Adipocyte (in vitro differentiated cells): Measurements from ENCODE around the gene OR6X1.
"Not testable (repeated sequence)": the region's sequence is repeated elsewhere in the genome, so short reads cannot be mapped to it uniquely, and the experiment has no call there.

ENCODE experiments used
- DNase-seq: peaks from one replicate; pipeline ENCODE4 v3.0.0-alpha.2; 2015; ENCODE audit warnings: low read depth
- H3K27me3 ChIP-seq: replicated peaks from 2 replicates; pipeline ENCODE4 v1.7.0; 2013; ENCODE audit warnings: mild to moderate bottlenecking, low read length, moderate library complexity; ENCODE audit not compliant: control insufficient read depth, insufficient read depth
- H3K36me3 ChIP-seq: 2 replicates; pipeline ENCODE4 v1.7.0; 2013; ENCODE audit warnings: low read length, mild to moderate bottlenecking, moderate library complexity; ENCODE audit not compliant: control insufficient read depth, insufficient read depth, severe bottlenecking
- H3K4me1 ChIP-seq: 2 replicates; pipeline ENCODE4 v1.7.0; 2013; ENCODE audit warnings: mild to moderate bottlenecking, low read length, moderate library complexity; ENCODE audit not compliant: control insufficient read depth, insufficient read depth
- H3K4me3 ChIP-seq: 2 replicates; pipeline ENCODE4 v1.7.0; 2013; ENCODE audit warnings: mild to moderate bottlenecking, low read length, moderate library complexity
- H3K9ac ChIP-seq: 2 replicates; pipeline ENCODE4 v1.7.0; 2013; ENCODE audit warnings: mild to moderate bottlenecking, low read length, moderate library complexity
- H3K9me3 ChIP-seq: 2 replicates; pipeline ENCODE4 v1.7.0; 2013; ENCODE audit warnings: mild to moderate bottlenecking, low read length, moderate library complexity; ENCODE audit not compliant: control insufficient read depth

OR6X1 gene

GRCh38 chr11:123753110-123753509 lies 1.2 kb downstream of the OR6X1 start:
- H3K4me3 ChIP-seq: no peak overlapping the region
- DNase-seq: no peak
- H3K9ac ChIP-seq: no peak overlapping the region
- H3K36me3 ChIP-seq: no peaks in the 10 kb centered on the region
- H3K9me3 ChIP-seq: no peaks in the 10 kb centered on the region
- H3K27me3 ChIP-seq: peaks cover 19% of the 10 kb centered on the region
- H3K4me1 ChIP-seq: no peaks in the 10 kb centered on the region

DNA sequence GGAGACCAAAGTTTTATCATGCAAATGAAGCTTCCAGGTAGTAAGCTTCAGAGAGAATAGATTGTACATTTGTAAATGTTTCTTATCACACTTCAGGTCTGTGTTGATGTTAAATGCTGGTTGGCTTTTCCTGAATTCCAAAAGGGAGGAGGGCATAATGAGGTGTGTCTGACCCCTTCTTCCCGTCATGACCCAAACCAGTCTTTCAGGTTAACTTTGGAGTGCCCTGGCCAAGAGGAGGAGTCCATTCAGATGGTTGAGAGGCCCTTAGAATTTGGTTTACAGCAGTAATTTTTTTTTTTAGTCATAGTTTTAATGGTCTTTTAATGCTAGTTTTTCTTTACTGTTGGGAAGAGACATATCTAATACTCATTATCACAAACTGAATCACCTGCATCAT lies 2.5 kb downstream of the OR6X1 start:
- no peak for DNase-seq
- Histone ChIP-seq H3K4me1 (no peaks in the 10 kb centered on the region), H3K9me3 (no peaks in the 10 kb centered on the region), H3K9ac (no peak overlapping the region), H3K36me3 (no peaks in the 10 kb centered on the region), H3K27me3 (peaks cover 19% of the 10 kb centered on the region), H3K4me3 (no peak overlapping the region)

DNA sequence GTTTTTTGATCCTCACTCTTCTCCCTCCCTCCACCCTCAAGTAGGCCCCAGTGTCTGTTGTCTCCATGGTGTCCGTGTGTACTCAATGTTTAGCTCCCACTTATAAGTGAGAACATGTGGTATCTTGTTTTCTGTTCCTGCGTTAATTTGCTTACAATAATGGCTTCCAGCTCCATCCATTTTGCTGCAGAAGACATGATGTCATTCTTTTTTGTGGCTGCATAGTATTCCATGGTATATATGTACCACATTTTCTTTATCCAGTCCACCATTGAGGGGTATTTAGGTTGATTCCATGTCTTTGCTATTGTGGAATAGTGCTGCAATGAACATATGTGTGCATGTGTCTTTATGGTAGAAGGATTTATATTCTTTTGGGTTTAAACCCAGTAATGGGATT lies 6.0 kb downstream of the OR6X1 start:
- not testable (repeated sequence) for DNase-seq, H3K4me3 ChIP-seq, H3K36me3 ChIP-seq, H3K27me3 ChIP-seq, H3K9ac ChIP-seq, H3K9me3 ChIP-seq, H3K4me1 ChIP-seq

- no peak for DNase-seq
- H3K4me1 ChIP-seq: peaks cover 5% of the 10 kb centered on the region
- no peaks in the 10 kb centered on the region for H3K36me3 ChIP-seq
- H3K9me3 ChIP-seq: no peaks in the 10 kb centered on the region
- H3K27me3 ChIP-seq: no peaks in the 10 kb centered on the region
- H3K4me3 ChIP-seq: no peak overlapping the region
- no peak overlapping the region for H3K9ac ChIP-seq
Observed at GRCh38 chr11:123745764-123746451, 8.4 kb downstream of the OR6X1 start.

GRCh38 chr11:123742724-123743120 lies 11.6 kb downstream of the OR6X1 start:
- Histone ChIP-seq H3K9ac (no peak overlapping the region), H3K4me3 (peak overlapping the region; percentile 98), H3K9me3 (no peaks in the 10 kb centered on the region), H3K27me3 (no peaks in the 10 kb centered on the region), H3K4me1 (peaks cover 14% of the 10 kb centered on the region), H3K36me3 (peaks cover 9% of the 10 kb centered on the region)
- DNase-seq: no peak

DNA sequence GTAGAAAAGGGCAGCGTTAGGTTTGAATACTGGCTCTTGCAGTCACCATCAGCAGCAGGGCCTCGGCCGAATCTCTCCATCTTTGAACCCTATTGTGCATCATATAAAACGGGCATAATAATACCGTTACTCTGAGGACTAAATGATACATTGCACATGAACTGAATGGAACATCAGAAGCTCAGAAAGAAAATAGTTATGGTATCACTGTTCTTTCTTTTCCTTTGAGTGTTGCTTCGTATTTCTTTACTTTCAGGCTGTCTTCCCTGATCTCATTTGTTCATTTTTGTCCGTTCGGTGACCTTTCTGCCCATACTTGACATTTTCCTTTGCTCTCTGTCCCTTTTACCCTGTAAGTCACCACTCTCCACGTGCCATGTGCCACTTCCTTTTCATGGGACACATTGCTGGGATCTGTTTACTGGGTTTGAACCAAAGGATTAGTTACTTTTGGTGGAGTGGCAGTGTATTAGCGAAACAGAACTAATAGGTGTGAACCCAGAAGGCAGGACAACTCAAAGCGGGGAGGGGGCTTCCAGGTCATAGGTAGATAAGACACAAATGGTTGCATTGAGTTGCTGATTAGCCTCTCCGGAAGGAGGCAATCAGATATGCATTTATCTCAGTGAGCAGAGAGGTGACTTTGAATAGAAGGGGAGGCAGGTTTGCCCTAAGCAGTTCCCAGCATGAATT lies 12.1 kb downstream of the OR6X1 start:
- H3K36me3 ChIP-seq: peaks cover 9% of the 10 kb centered on the region
- peak overlapping the region; percentile 98 for H3K4me3 ChIP-seq
- peaks cover 14% of the 10 kb centered on the region for H3K4me1 ChIP-seq
- peak overlapping the region; percentile 94 for H3K9ac ChIP-seq
- no peaks in the 10 kb centered on the region for H3K27me3 ChIP-seq
- DNase-seq: no peak
- H3K9me3 ChIP-seq: no peaks in the 10 kb centered on the region

DNA sequence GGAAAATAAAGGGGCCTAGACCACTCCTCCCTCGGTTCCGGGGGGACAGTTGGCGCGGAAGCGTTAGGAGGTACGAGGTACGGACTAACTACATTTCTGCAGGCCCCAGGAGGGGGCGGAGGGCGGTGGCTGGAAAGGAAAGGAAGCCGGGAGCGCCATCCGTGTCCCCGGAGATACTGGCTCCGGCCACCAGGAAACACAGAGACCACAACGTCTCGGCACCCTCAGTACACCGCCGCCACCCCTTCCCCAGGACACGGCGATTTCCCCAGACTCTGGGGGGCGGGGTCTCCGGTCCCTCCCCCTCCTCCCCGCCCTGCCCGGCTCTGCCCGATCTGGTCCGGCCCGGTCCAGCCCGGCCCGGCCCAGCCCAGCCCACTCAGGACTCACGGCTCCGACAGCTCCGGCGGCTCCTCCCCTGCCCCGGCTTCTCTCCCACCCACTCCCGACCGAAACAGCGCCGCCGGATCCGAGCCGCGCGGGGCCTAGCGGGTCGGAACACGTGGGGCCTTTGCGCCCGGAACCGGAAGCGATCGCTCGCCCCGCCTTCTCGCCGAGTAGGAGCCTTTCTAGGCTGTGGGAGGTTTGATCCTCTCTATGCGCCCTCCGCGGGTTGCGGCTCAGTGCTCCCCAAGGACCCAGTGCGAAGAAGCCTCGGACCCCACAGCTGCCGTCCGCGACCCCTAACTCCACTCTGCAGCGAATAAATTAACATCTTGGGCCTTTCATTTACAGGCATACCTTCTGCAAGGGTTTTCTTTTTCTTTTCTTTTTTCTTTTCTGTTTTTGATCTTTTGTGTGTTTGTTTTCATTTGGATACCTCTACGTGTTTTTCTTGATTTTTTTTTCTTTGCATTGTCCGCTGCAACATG lies 12.9 kb downstream of the OR6X1 start, which contains the start of gene ZNF202:
ZNF202 (minus strand) TSS at position 502 of the 872 bp plus-strand sequence. CDS start 10,772 bp downstream, outside the sequence.
- peak; percentile 97 for DNase-seq
- Histone ChIP-seq H3K4me3 (peak within 1 kb of the TSS; percentile 98), H3K4me1 (peaks cover 14% of the 10 kb centered on the region), H3K36me3 (peaks cover 13% of the 10 kb centered on the region), H3K9me3 (no peaks in the 10 kb centered on the region), H3K9ac (peak within 1 kb of the TSS; percentile 94), H3K27me3 (no peaks in the 10 kb centered on the region)

GRCh38 chr11:123740787-123741158 lies 13.5 kb downstream of the OR6X1 start:
- no peaks in the 10 kb centered on the region for H3K9me3 ChIP-seq
- peak overlapping the region; percentile 94 for H3K9ac ChIP-seq
- peaks cover 14% of the 10 kb centered on the region for H3K4me1 ChIP-seq
- peaks cover 18% of the 10 kb centered on the region for H3K36me3 ChIP-seq
- DNase-seq: peak; percentile 26
- H3K4me3 ChIP-seq: peak overlapping the region; percentile 98
- H3K27me3 ChIP-seq: no peaks in the 10 kb centered on the region

DNA sequence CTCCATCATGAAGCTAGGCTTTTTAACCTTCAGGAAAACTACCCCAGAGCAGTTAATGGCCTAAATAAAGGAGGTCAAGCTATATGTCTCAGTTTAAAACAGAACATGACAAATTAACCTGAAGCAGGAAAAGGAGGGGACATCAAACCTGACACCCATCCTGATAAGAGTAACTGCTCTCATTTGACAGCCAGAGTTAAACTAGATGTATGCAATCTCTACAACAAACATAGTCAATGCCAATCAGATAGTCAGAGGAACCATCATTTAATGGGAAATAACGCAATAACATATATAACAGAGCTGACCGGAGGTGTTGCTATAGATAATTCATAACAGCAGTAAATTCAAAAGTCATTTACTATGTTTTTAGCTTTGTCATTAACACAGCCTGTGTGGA lies 15.9 kb downstream of the OR6X1 start:
- no peaks in the 10 kb centered on the region for H3K27me3 ChIP-seq
- H3K4me3 ChIP-seq: no peak overlapping the region
- no peak for DNase-seq
- peaks cover 25% of the 10 kb centered on the region for H3K36me3 ChIP-seq
- H3K4me1 ChIP-seq: peaks cover 14% of the 10 kb centered on the region
- H3K9me3 ChIP-seq: no peaks in the 10 kb centered on the region
- H3K9ac ChIP-seq: no peak overlapping the region

GRCh38 chr11:123736769-123737168 lies 17.5 kb downstream of the OR6X1 start:
- Histone ChIP-seq H3K36me3 (peaks cover 25% of the 10 kb centered on the region), H3K9ac (no peak overlapping the region), H3K4me1 (peaks cover 9% of the 10 kb centered on the region), H3K9me3 (no peaks in the 10 kb centered on the region), H3K4me3 (no peak overlapping the region), H3K27me3 (no peaks in the 10 kb centered on the region)
- no peak for DNase-seq

- Histone ChIP-seq H3K4me1 (no peaks in the 10 kb centered on the region), H3K4me3 (no peak overlapping the region), H3K27me3 (no peaks in the 10 kb centered on the region), H3K9me3 (peaks cover 22% of the 10 kb centered on the region), H3K36me3 (peaks cover 71% of the 10 kb centered on the region), H3K9ac (no peak overlapping the region)
- DNase-seq: no peak
Observed at GRCh38 chr11:123729602-123730001, 24.7 kb downstream of the OR6X1 start.
